ENCODE results near the gene C5orf46. TPM values are rescaled to one million over a fixed set of nuclear protein-coding genes. Genes with fewer than 3 reads are reported as not detected.

C5orf46 gene
- polyA plus RNA-seq, 1 donor, result not detected

- DNase-seq, result no peak
Observed at GRCh38 chr5:147859962-147860640, 46.2 kb downstream of the C5orf46 start.

- DNase-seq, result no peak
Observed at GRCh38 chr5:147858565-147858964, 47.8 kb downstream of the C5orf46 start.

- peak; percentile 64 for DNase-seq
Observed at GRCh38 chr5:147857302-147858129, 48.8 kb downstream of the C5orf46 start.

- DNase-seq, result no peak
Observed at GRCh38 chr5:147856801-147857200, 49.5 kb downstream of the C5orf46 start.

DNA sequence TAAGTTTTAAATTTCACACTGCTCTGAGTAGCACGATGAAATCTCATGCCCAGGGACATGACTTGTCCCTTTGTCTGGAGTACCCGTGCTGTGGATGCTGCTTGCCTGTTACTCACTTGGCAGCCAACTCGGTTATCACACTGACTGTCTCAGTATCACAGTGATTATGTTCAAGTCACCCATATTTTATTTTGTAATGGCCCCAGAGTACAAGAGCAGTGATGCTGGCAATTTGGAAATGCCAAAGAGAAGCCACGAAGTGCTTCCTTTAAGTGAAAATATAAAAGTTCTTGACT, 50.6 kb downstream of the C5orf46 start:
- no peak for DNase-seq

DNA sequence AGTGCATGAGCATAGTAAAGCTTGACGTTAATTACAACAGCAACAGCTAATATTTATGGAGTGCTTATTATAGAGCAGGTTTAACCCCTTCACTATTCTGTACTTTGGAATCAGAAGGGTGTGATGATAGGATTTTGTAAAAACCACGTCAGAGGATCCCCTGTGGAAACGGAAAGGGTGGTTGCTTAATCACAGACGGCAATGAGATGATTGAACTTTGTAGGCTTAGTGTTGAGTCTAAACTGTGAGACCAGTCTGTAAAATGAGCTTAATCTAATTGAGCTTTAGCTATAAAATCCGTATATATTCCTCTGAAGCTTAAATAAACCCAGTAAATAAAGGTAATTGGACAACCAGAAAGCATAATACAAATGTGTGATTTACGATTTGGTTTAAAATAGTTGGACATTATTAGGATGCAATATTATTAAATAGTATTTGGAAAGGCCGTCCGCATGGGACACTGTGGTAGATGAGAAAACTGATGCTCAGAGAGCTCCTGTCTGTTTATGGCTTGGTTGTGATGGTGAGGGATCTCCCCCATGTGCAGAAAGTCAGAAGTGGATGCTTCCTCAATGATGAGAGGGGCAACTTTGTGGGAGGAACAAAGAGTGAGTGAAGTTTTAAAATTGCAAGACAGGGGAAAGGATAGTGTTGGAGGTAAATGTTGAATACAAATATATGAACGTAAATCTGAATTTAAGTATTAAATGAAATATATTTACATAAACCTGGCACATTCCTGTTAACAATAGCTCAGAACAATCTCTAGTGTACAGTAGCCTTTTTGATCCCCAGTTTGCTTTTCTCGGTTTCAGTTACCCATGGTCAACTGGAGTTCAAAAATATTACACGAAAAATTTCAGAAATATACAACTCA, 51.2 kb downstream of the C5orf46 start:
- DNase-seq, result no peak

DNA sequence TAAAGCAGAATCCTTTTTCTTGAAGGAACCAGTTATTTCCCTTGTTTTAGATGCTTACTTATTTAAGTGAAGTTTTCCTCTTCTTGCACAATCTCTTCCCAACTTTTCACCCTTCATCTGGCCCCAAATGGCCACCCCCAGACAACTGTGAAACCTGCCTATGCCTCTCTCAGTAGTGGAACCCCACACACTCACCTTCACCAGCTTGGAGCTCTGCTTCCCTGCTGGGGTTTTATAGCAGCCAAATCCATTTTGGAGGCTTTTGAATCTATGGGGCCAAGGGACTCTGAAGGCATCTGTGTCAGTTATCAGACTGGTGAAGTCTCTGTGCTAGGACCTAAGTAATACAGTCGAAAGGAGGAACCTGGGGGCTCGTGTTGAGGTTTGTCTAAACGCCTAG, 52.0 kb downstream of the C5orf46 start:
- DNase-seq, result no peak

- DNase-seq, result no peak
Observed at GRCh38 chr5:147853372-147853987, 52.9 kb downstream of the C5orf46 start.

DNA sequence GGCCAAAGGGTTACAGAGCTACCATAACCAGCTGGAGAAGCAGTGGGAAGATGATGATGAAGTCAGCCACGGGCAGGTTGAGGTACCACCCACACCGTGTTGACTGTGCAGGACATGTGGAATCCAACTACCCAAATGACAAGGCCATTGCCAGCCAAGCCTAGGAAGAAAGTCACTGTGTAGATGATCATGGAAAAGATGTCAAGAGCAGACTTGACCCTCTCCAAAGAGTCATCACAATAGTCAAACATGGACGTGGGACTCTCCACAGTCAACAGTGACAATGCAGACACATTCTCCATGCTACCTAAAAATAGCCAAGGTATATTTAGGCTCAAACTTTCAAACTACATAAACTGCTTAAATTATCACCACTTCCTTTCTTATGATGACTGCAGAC, 54.0 kb downstream of the C5orf46 start:
- no peak for DNase-seq

GRCh38 chr5:147851578-147851977, 54.8 kb downstream of the C5orf46 start:
- DNase-seq, result no peak

- DNase-seq, result no peak
Observed at GRCh38 chr5:147849226-147849625, 57.1 kb downstream of the C5orf46 start.

- no peak for DNase-seq
Observed at GRCh38 chr5:147845618-147846017, 60.7 kb downstream of the C5orf46 start.

DNA sequence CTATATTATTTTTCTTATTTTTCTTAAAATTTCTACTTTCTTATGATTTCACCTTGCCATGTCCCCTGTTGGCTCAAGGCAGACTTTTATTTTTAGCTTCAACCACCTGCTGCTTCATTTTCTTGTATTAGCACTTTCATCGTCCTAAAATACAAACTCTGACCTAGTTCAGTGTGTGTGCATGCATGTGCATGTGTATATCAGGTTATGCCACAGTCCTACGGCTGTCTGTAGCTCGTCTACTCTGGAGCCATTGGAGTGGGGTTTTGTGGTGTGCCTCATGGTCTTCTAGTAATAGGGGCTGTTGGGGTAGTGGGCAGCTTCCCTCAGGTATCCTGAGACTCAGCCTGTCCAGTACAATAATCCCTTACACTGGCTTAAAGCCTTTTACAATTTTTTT, 61.5 kb downstream of the C5orf46 start:
- DNase-seq, result no peak

- DNase-seq, result no peak
Observed at GRCh38 chr5:147842869-147843268, 63.5 kb downstream of the C5orf46 start.

Other genes starting within 250 kb of the C5orf46 start
- gene JAKMIP2, start 123.8 kb downstream of the C5orf46 start, polyA plus RNA-seq (ENCODE audit: insufficient read length), result 6.6 TPM
- 49.5 TPM for gene SPINK1, start 74.9 kb downstream of the C5orf46 start, polyA plus RNA-seq (ENCODE audit: insufficient read length)
- gene SCGB3A2, start 27.8 kb downstream of the C5orf46 start, polyA plus RNA-seq (ENCODE audit: insufficient read length), result 0.73 TPM
- 0.67 TPM for gene SPINK5, start 157.4 kb upstream of the C5orf46 start, polyA plus RNA-seq (ENCODE audit: insufficient read length)

Data from left kidney (tissue), 2 donors.